ENCODE measurements around the gene TBRG1.
A peak's percentile ranks its signal among the peaks of the same experiment; 100 is the strongest.

Gene TBRG1

DNA sequence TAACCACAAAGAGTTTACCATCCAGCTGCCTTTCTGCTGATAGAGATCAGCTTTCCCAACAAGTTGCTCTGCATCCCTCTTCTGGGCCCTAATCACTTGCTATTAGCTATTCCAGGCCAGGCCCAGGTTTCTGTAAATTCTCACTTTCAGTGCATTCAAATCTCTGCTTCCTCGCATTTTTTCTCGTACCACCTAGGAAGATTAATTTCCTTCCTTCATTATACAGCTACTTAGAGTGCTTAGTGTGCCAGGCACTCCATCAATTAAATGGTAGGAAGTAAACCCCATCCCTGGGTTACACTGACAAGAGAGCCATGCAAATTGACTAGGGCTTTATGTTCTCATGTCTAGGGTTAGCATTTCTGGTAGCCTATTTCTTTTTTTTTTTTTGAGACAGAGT lies 41.2 kb downstream of the TBRG1 start:
- DNase-seq: no peak

DNA sequence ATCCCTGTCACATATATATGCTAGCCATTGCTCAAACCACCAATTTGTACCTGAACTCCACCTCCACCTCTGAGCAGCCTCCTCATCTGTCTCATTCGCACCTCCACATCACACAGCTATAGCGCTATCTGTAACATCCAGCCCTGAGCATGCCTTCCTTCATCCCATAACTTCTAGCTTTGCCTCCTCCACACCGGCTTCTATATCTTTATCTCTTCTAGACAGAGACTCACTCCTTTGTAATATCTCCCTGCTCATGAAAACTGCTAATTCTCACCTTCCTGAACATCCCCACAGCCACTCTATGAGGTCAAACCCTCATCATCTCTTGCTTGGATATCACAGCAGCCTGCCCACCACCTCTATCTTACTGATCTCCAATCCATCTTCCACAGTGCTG lies 44.9 kb downstream of the TBRG1 start:
- no peak for DNase-seq

DNA sequence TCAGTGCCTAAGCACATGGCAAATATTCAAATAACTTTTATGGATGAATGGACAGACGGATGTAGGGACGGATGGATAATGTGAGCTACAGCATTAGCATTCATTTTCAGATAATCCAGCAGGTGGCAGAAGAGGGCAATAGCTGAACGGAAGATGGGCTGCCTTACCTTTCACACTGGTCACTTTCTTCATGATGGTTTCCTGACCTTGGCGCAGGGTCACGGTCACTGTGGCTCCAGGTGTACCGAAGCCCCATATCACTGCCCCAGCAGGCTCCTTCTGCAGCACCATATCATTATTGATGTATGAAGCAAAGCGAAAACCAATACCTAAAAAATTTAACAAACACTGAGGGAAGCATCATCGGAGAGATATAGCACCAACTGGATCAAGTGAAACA lies 46.5 kb downstream of the TBRG1 start:
- DNase-seq: no peak

DNA sequence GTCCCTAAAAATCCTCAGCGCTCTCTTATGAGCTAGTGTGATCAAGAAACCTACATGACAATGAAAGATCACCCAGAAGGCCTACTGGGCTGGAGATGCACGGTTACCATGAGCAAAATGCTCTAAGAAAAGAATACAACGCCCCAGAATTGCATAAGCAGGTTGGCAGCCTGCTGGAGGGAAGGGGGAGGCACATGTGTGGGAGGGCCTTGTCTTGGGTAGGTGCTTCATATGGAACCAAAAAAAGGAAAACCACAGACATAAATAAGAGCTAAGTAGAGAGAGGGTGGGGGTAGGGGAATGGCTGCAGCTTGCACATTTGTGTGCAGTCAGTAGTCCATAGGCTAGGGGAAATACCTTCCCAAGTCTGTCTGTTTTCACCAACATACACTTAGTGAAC lies 48.1 kb downstream of the TBRG1 start:
- peak; percentile 7 for DNase-seq

DNA sequence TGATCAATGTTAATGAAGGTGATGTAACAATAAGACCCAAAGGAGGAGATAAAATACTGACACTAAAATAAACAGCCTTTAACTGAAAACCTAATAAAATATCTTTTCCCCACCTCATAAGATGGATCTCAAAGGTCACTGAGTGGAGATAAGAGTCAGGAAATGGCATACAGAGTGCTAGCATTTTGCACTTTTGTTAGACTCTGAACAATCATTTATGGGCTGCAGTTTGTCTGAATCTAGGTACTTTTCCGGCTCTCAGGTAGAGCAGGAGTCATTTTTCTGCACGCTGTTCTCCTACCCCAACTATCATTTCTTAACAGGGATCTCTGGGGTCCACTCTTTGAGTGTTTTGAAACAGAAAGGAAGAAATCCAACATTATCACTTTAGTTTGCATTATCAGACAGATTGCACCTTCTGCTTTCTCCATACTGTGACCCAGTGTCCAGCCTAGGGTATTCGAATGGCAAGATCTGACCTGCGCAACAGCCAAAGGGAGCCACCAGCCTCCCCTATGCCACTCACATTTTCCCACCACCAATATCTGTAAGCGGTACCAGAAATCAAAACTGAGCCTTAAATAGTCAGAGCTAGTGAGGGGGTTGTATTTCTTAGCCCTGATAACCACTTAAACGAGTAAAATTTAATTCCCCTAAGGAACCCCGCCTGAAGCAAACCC lies 50.0 kb downstream of the TBRG1 start:
- no peak for DNase-seq

DNA sequence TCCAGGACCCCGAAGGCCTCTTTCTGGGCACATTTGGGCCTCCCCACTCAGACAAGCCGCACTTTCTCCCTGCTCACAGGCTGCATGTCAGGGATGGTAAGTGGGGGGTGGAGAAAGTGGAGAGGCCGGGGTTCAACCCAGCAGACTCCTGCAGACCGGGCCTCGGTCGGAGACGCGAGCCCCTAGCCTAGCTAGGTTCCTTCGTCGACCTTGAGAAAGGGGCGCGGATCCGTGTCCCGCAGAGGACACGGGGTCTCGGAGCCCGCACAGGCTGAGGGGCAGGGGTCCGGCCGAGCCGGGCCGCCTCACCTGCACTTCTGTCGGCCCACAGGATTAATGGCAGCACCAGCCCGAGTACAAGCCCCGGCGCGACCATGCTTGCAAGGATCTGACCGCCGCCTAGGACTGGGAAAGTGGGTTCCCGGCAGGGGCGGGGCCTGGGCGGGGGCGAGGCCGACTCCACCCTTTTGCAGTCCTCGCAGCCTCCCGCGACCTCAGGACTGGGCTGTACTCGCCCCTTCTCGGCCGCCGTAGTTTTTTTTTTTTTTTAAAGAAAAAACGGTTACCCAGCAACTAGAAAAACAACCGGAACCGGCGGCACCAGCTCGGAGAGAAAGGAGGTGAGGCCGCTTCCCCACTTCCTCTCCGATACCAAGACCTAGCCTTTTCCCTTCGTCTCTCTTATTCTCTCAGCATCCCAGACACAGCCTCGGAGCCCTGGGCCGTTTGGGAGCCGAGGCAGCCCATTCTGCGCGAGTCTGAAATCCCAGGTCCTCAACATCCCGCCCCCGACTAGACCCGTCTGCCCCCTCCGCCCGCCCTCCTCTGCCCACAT lies 50.9 kb downstream of the TBRG1 start, which contains the start of the genes SIAE and SPA17:
Gene SIAE, minus strand, starts transcription at position 407 of the 835 bp plus-strand sequence. Its CDS starts 31 bp downstream, at position 376.
Gene SPA17, plus strand, starts transcription at position 572 of the 835 bp plus-strand sequence. CDS start 1,361 bp downstream, outside the sequence.
- DNase-seq: peak; percentile 74

DNA sequence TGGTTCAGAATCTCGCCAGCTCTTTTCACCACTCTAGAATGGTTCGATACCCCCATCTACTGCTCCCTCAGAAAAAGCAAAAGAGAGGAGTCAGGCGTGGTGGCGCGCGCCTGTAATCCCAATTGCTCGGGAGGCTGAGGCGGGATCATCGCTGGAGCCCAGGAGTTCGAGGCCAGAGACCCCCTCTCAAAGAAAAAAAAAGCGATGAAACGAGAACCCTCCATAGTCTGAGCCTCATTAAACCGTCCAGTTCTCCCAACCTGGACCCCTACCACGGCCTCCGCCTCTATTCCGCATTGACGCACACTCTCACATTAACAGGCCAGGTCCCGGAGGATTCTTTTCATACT lies 51.5 kb downstream of the TBRG1 start:
- DNase-seq: no peak

DNA sequence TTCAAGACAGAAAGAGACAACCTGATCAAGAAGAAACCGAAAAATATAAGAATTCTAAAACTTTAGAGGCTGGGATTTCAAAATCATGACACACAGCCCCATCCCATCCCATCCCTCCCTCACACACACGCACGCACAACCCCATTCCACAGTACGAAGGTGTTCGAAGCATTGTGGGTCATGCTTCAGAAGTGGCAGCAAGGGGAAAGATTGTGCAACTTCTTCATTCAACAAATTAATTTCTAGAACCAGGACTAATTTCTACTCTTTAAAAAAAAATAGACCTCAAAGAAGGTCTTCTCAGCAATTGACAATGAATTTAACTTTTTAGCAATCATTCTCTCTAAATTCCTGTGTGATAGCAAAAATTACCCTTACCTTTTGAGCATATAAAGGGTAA lies 51.9 kb downstream of the TBRG1 start:
- DNase-seq: no peak

DNA sequence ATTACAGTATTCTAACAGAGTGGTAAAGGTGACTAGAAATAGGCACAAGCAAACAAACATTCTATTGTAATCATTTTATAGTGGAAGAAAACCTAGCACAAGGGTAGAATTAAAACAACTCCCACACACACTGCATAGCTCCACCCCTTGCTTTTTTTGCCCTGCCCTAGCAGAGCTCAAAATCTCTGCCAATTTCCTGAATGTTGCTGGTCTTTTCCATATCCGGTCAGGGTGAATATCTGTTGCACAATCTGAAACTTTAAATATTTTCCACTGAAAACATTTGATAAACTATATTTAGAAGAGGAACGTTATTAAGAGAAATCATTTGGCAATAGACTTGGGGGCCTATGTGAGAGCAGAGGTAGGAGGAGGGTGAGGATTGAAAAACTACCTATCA lies 53.7 kb downstream of the TBRG1 start:
- no peak for DNase-seq

DNA sequence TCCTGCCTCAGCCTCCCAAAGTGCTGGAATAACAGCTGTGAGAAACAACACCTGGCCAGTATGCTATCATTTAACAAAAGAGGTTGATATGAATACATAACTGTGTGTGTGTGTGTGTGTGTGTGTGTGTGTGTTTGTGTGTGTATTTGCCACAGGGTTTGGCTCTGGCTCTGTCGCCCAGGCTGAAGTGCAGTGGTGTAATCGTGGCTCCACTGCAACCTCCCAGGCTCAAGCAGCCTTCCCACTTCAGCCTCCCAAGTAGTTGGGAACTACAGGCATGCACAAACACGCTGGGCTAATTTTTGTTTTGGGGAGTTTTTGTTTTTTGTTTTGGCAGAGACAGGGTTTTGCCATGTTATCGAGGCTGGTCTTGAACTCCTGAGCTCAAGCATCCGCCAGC lies 55.8 kb downstream of the TBRG1 start:
- DNase-seq: no peak

DNA sequence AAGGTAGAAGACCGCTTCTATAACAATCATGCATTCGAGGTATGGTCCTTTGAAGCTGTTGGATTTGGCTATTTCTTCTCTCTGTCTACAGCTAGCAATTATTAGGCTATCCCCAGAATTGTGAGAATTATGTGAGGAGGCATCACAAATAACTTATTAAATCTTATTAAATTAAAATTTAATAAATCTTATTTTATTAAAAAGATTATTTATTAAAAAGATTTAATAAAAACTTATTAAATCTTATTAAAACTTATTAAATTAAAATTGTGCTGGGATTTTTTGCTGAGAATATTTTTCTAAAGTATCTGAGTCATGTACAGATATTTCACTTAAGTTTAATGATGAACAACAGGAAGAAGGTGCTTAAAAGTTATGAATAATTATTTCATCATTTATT lies 58.8 kb downstream of the TBRG1 start:
- DNase-seq: no peak

DNA sequence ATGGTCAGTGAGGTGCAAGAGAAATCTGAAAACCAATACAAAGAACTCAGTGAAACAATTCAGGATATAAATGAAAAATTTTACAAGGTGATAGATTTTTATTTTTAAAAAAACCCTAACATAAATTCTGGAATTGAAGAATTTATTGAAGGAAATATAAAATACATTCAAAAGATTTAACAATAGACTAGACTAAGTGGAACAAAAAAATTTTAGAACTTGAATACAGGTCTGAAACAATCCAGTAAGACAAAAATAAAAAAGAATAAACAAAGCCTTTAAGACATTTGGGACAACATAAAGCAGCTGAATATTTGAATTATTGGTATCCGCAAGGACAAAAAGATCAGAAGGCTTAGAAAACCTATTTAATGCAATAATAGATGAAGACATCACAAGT lies 59.8 kb downstream of the TBRG1 start:
- DNase-seq: no peak

Data from activated effector memory CD4-positive, alpha-beta T cell treated with Interleukin-2 at 50 U/mL for 16 hours (primary cell).